HepG2 (cell line): Measurements from ENCODE around the gene DCP2. TPM values are rescaled to one million over a fixed set of nuclear protein-coding genes. Genes with fewer than 3 reads are reported as not detected.

ENCODE experiments used
- CEBPB ChIP-seq: IDR thresholded peaks from 2 replicates; pipeline ENCODE4 v1.6.1; 2011; ENCODE audit warnings: low read depth, low read length, improper control_type of control experiment, borderline replicate concordance
- CENPBD1 ChIP-seq: sonication (generic); formaldehyde crosslinking; IDR thresholded peaks from 2 replicates; pipeline ENCODE4 v1.8.0; 2022; ENCODE audit warnings: missing genetic modification reagents, low read depth, mild to moderate bottlenecking, borderline replicate concordance
- EED ChIP-seq: sonication (generic); formaldehyde crosslinking; IDR thresholded peaks from 2 replicates; pipeline ENCODE4 v1.5.0; 2020; ENCODE audit warnings: mild to moderate bottlenecking, missing genetic modification reagents
- FOXO4 ChIP-seq: sonication (generic); formaldehyde crosslinking; conservative IDR thresholded peaks from 2 replicates; pipeline ENCODE4 v1.8.1; 2023; ENCODE audit warnings: missing genetic modification reagents
- GTF2F1 ChIP-seq: fragments of 150-350 bp; IDR thresholded peaks from 2 replicates; pipeline ENCODE4 v1.6.1; 2014; ENCODE audit warnings: low read length
- MIXL1 ChIP-seq: IDR thresholded peaks from 2 replicates; pipeline ENCODE4 v1.6.1; 2016
- PCBP2 ChIP-seq: fragments of 200-400 bp; formaldehyde crosslinking; optimal IDR thresholded peaks from 2 replicates; pipeline ENCODE3; 2018; ENCODE audit warnings: low read length, low read depth; ENCODE audit not compliant: poor library complexity, severe bottlenecking
- PLSCR1 ChIP-seq: sonication (generic); formaldehyde crosslinking; IDR thresholded peaks from 2 replicates; pipeline ENCODE4 v1.5.0; 2020; ENCODE audit warnings: missing genetic modification reagents, mild to moderate bottlenecking, borderline replicate concordance
- SMARCE1 ChIP-seq: fragments of 450-650 bp; IDR thresholded peaks from 2 replicates; pipeline ENCODE4 v1.6.1; 2017; ENCODE audit warnings: borderline replicate concordance
- SOX13 ChIP-seq, 3 experiments: fragments of 450-650 bp in 1 of 3; sonication (generic) in 1 of 3; formaldehyde crosslinking in 1 of 3; IDR thresholded peaks in 2 of 3; conservative IDR thresholded peaks in 1 of 3; 2 replicates each; pipeline versions ENCODE4 v1.5.0 to v1.6.1; 2016 to 2020; ENCODE audit warnings: antibody characterized with exemption in 1 of 3, mild to moderate bottlenecking in 1 of 3, missing compliant biosample characterization in 1 of 3, missing genetic modification reagents in 1 of 3, moderate library complexity in 1 of 3
- SP140L ChIP-seq: sonication (generic); formaldehyde crosslinking; IDR thresholded peaks from 2 replicates; pipeline ENCODE4 v1.4.0; 2020; ENCODE audit warnings: missing genetic modification reagents, borderline replicate concordance
- TBL1XR1 ChIP-seq: fragments of 150-350 bp; IDR thresholded peaks from 2 replicates; pipeline ENCODE4 v1.6.1; 2014; ENCODE audit warnings: borderline replicate concordance, low read length; ENCODE audit not compliant: partially characterized antibody
- ZNF547 ChIP-seq: sonication (generic); formaldehyde crosslinking; IDR thresholded peaks from 2 replicates; pipeline ENCODE4 v1.5.1; 2020; ENCODE audit warnings: mild to moderate bottlenecking, missing genetic modification reagents
- ZNF605 ChIP-seq: sonication (generic); formaldehyde crosslinking; IDR thresholded peaks from 2 replicates; pipeline ENCODE4 v1.8.0; 2022; ENCODE audit warnings: mild to moderate bottlenecking, missing genetic modification reagents
- ZNF775 ChIP-seq: sonication (generic); formaldehyde crosslinking; IDR thresholded peaks from 2 replicates; pipeline ENCODE4 v1.4.0; 2020; ENCODE audit warnings: missing genetic modification reagents, mild to moderate bottlenecking, moderate library complexity, borderline replicate concordance
- ZSCAN31 ChIP-seq: sonication (generic); formaldehyde crosslinking; IDR thresholded peaks from 2 replicates; pipeline ENCODE4 v1.5.0; 2020; ENCODE audit warnings: low read depth, mild to moderate bottlenecking, missing genetic modification reagents
- polyA plus RNA-seq, 8 experiments: library from polyadenylated mRNA; depleted of rRNA in 3 of 8; stranded (reverse) in 7 of 8; unstranded in 1 of 8; fragments of >200 nt; fragmentation: Illumina TruSeq in 4 of 8; extraction: Trizol in 4 of 8; gene quantifications; 2 replicates each; pipeline versions ENCODE4 v1.2.1 to v1.2.3, GENCODE V29; 2011 to 2016; ENCODE audit warnings: low read depth in 4 of 8, missing spikeins in 1 of 8, mixed read lengths in 1 of 8; ENCODE audit not compliant: insufficient read depth in 1 of 8
- total RNA-seq, 5 experiments: library from RNA; depleted of rRNA; stranded (reverse); fragments of >200 nt; fragmentation: Illumina TruSeq; extraction: Trizol; gene quantifications; 2 replicates each; pipeline ENCODE4 v1.2.3, GENCODE V29; 2016; ENCODE audit warnings: low read depth in 1 of 5
- TF ChIP-seq, protein P1 (sequence below), 2 experiments: sonication (generic) in 1 of 2; formaldehyde crosslinking in 1 of 2; IDR thresholded peaks; 2 replicates each; pipeline versions ENCODE4 v1.4.0 to v1.6.1; 2018 to 2020; ENCODE audit warnings: missing genetic modification reagents in 2 of 2, borderline replicate concordance in 1 of 2, low read depth in 1 of 2, mild to moderate bottlenecking in 1 of 2, missing biosample characterization in 1 of 2
- TF ChIP-seq, protein P2 (sequence below): sonication (generic); formaldehyde crosslinking; conservative IDR thresholded peaks from 2 replicates; pipeline ENCODE4 v1.8.0; 2022; ENCODE audit warnings: mild to moderate bottlenecking, moderate library complexity, missing genetic modification reagents
- TF ChIP-seq, protein P3 (sequence below): sonication (generic); formaldehyde crosslinking; IDR thresholded peaks from 2 replicates; pipeline ENCODE4 v1.4.0; 2020; ENCODE audit warnings: missing genetic modification reagents, borderline replicate concordance

The DCP2 gene
- total and polyA plus RNA-seq, 2 of the 13 experiments (the other 11 are each of a cell fraction or from before 2014, with no cell fraction given) = 16.2 to 63.4 TPM

DNA sequence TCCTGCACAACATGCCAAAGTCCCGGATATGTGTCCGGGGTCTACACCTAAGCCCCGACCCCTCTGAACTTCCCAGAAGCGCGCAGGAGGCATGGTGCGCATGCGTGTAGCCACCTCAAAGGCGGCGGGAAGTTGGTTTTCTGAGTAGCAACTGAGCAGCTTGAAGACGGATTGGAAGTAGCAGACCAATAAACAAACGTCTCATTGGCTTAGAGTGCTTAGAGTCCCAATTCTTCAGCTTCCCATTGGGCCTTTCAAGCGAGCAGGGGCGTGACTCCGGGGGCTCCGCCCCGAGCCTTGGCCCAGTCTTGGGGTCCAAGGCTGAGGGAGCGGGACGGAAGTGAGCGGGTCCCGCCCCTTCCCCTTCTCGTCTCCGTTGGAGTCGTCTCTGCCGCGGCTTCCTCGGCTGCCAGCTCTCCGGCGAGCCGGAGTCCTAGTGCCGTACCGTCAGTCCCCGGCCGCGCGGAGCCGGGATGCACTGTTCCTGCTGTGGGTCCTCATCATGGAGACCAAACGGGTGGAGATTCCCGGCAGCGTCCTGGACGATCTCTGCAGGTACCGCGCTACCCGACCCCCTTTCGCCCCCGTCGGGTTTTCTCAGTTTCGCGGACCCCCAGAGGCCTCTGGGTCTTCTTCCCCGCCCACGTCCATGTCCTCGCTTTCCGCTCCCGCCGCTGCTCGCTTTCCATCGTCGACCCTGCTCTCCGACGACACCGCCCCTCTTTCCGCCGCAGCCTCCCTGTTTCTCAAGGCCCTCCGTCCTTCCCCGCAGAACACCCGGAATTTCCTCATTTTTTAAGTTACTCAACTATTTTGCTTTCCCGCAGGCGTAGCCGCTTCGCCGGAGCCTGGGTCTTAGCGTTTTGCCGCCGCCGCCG lies at the start of gene DCP2 (continued):
- TF ChIP-seq EED = no peak
- no peak for TF ChIP-seq SP140L (CRISPR knock-in tag)
- TF ChIP-seq ZNF775 = no peak
- 0 out of 2 replicates have a peak, but pooled peaks have one; percentile 2 for TF ChIP-seq GTF2F1
- TF ChIP-seq SOX13 (IDR thresholded peaks at IDR 0.05) = no peak
- no peak for TF ChIP-seq SOX13 (CRISPR knock-in tag; conservative IDR thresholded peaks at IDR 0.05 in 1 of 2, IDR thresholded peaks at IDR 0.05 in 1 of 2)
- TF ChIP-seq MIXL1 (CRISPR knock-in tag) = peak; percentile 31; the same call in 1 of the 2 replicates
- TF ChIP-seq PLSCR1 (CRISPR knock-in tag) = no peak; the same call in 1 of the 2 replicates
- TF ChIP-seq, protein P1, sequence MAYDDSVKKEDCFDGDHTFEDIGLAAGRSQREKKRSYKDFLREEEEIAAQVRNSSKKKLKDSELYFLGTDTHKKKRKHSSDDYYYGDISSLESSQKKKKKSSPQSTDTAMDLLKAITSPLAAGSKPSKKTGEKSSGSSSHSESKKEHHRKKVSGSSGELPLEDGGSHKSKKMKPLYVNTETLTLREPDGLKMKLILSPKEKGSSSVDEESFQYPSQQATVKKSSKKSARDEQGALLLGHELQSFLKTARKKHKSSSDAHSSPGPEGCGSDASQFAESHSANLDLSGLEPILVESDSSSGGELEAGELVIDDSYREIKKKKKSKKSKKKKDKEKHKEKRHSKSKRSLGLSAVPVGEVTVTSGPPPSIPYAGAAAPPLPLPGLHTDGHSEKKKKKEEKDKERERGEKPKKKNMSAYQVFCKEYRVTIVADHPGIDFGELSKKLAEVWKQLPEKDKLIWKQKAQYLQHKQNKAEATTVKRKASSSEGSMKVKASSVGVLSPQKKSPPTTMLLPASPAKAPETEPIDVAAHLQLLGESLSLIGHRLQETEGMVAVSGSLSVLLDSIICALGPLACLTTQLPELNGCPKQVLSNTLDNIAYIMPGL (CRISPR knock-in tag; IDR thresholded peaks at IDR 0.05; ENCODE audit: borderline replicate concordance in 1 of 2, low read depth in 1 of 2) = peak in 1 of 2 experiments; percentile 78; a peak in 2 of 4 replicates
- TF ChIP-seq FOXO4 (CRISPR knock-in tag) = no peak
- TF ChIP-seq ZSCAN31 = no peak; the same call in 1 of the 2 replicates
- no peak for TF ChIP-seq SMARCE1
- TF ChIP-seq, protein P2, sequence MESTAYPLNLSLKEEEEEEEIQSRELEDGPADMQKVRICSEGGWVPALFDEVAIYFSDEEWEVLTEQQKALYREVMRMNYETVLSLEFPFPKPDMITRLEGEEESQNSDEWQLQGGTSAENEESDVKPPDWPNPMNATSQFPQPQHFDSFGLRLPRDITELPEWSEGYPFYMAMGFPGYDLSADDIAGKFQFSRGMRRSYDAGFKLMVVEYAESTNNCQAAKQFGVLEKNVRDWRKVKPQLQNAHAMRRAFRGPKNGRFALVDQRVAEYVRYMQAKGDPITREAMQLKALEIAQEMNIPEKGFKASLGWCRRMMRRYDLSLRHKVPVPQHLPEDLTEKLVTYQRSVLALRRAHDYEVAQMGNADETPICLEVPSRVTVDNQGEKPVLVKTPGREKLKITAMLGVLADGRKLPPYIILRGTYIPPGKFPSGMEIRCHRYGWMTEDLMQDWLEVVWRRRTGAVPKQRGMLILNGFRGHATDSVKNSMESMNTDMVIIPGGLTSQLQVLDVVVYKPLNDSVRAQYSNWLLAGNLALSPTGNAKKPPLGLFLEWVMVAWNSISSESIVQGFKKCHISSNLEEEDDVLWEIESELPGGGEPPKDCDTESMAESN (CRISPR knock-in tag) = peak; percentile 68; the same call in 1 of the 2 replicates
- peak; percentile 84; the same call in 1 of the 2 replicates for TF ChIP-seq ZNF547 (CRISPR knock-in tag)
- TF ChIP-seq CENPBD1 (CRISPR knock-in tag) = no peak
- TF ChIP-seq ZNF605 (CRISPR knock-in tag) = peak; percentile 96
- TF ChIP-seq, protein P3, sequence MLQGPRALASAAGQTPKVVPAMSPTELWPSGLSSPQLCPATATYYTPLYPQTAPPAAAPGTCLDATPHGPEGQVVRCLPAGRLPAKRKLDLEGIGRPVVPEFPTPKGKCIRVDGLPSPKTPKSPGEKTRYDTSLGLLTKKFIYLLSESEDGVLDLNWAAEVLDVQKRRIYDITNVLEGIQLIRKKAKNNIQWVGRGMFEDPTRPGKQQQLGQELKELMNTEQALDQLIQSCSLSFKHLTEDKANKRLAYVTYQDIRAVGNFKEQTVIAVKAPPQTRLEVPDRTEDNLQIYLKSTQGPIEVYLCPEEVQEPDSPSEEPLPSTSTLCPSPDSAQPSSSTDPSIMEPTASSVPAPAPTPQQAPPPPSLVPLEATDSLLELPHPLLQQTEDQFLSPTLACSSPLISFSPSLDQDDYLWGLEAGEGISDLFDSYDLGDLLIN (CRISPR knock-in tag) = 0 out of 2 replicates have a peak, but pooled peaks have one; percentile 52
- TF ChIP-seq TBL1XR1 = no peak
- TF ChIP-seq PCBP2 = no peak
- TF ChIP-seq CEBPB = no peak
